GM19099 (cell line): ENCODE data around the gene STPG3.
A peak's percentile ranks its signal among the peaks of the same experiment; 100 is the strongest.

ENCODE experiments used
- POLR2A ChIP-seq: IDR thresholded peaks from 3 replicates; pipeline ENCODE4 v1.6.1; 2011; ENCODE audit warnings: low read depth; ENCODE audit not compliant: insufficient read length; ENCODE audit errors: extremely low read depth

The STPG3 gene

GRCh38 chr9:137218754-137219271, 32.3 kb upstream of the STPG3 start:
- TF ChIP-seq POLR2A, result no peak

DNA sequence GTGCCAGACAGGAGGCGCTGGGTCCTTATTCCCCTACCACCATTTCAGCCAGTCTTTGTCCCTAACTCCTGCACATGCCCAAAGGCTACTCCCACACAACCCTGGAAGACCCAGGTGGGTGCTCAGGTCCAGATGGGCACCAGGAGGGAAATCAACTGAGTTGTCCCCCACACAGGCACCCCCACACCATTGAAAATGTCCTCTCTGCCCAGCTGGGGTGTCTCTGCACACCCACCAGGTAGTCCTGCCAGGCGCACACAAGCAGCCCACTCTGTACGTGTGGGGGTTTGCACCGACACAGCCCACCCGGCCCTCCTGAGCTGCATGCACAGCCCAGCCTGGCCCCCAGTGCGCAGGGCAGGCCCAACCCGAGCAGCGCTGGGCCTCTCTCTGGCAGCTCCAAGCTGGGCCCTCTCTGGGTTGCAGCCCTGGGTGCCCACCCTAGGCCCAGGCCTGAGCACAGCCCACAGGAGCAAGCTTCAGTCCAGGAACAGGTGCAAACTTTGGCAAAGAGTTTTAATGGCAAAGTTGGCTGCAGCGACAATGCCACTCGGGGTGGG, 31.2 kb upstream of the STPG3 start:
- TF ChIP-seq POLR2A, result no peak

GRCh38 chr9:137220317-137221094, 30.6 kb upstream of the STPG3 start:
- TF ChIP-seq POLR2A, result no peak

DNA sequence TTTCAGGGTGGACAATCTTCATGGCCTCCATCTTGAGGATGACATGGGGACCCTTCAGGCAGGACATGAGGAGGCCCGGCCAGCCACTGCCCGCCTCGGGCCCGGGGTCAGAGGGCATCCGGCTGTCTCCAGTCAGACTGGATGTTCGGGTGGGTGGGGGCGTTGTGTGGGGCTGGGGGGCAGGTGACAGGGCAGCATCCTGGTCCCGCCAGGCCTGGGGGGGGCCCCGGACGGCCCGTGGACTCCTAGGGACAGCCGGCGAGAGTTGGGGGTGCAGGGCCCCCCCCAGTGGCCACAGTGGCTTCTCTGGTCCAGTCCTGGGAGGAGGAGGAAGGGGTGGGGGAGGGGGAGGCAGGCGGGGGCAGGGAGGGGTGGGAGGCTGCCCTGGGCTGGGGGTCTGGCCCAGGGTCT, 30.0 kb upstream of the STPG3 start:
- TF ChIP-seq POLR2A, result no peak

DNA sequence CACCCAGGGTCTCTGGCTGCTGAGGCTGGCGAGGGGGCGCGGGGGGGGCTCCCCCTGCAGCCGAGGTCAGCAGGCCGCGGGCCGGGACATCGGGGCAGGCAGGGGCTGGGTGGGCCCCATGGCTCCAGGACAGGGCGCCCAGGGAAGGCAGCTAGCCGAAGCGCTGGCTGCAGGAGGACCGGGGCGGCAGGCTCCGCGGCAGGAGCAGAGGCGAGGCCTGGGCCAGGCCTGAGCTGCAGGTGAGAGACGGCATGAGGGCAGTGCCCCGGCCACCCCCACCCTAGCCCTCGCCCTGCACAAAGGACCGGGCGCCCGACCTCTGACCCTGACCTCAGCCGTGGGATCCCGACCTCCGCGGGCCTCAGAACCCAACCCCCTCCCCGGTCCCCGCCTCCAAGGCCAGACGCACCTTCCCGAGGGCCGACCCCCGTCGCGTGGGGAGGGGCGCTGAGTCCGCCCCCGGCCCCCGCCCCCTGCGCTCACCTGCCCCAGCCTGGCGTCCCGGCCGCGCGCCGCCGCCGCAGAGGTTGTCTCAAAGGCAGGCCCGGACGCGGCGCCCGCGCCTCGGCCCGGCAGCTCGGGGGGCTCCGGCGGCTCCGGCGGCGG, 29.5 kb upstream of the STPG3 start:
- TF ChIP-seq POLR2A, result no peak

GRCh38 chr9:137222190-137223077, 28.7 kb upstream of the STPG3 start, which contains the start of gene RNF208:
RNF208 (minus strand) TSS chr9:137222240; CDS start chr9:137221212, 1,028 bp downstream.
- TF ChIP-seq POLR2A, result no peak

- peak; percentile 86 for TF ChIP-seq POLR2A
Observed at GRCh38 chr9:137223078-137223970, 27.8 kb upstream of the STPG3 start.

GRCh38 chr9:137224830-137225694, 26.0 kb upstream of the STPG3 start, which contains the start of gene CYSRT1:
CYSRT1 (plus strand) TSS chr9:137225174; CDS start chr9:137225622, 448 bp downstream.
- TF ChIP-seq POLR2A, result no peak

DNA sequence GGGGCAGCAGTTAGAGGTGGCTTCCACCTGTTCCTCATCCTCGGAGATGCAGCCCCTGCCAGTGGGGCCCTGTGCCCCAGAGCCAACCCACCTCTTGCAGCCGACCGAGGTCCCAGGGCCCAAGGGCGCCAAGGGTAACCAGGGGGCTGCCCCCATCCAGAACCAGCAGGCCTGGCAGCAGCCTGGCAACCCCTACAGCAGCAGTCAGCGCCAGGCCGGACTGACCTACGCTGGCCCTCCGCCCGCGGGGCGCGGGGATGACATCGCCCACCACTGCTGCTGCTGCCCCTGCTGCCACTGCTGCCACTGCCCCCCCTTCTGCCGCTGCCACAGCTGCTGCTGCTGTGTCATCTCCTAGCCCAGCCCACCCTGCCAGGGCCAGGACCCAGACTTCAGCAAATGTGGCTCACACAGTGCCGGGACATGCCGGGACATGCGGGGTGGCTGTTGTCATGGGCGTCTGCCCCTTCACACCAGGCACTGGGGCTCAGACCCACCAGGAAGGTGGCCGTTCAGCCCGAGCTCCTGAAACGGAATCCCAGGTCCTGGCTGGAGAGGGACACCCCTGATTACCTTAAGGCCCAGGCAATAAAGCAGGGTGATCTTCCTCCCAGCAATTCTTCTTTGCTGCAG, 25.3 kb upstream of the STPG3 start:
- TF ChIP-seq POLR2A, result no peak

DNA sequence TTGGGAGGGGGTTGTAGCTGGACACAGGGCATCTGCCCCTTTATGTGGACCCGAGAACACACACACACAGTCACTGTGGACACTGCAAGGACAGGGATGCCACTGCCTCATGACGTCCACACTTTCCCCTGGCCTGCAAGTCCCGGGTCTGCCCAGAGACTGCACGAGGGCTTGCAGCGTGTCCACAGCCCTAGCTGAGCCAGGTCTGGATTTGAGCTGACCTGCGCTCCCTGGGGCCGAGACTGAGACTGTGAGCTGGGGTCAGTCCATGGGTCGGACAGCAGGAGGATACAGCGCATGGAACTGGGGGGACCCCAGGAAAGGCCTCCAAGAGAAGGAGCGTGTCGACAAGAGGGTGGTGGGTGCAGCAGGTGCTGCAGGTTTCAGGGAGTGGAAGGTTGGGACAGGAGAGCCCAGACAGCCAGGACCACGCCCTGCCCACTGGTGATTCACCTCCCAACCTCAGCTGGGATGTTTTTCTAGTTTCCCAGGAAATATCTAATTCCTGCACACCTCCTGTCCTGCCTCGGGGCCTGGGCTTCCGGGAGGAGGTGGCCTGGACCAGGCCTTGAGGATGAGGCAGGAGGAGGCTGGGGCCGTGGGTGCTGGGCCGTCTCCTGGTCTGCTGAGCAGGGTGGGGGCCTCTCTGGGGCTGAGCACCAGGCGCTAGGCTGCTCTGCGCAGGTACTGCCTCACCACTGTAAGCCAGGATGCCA, 24.6 kb upstream of the STPG3 start:
- TF ChIP-seq POLR2A, result no peak

DNA sequence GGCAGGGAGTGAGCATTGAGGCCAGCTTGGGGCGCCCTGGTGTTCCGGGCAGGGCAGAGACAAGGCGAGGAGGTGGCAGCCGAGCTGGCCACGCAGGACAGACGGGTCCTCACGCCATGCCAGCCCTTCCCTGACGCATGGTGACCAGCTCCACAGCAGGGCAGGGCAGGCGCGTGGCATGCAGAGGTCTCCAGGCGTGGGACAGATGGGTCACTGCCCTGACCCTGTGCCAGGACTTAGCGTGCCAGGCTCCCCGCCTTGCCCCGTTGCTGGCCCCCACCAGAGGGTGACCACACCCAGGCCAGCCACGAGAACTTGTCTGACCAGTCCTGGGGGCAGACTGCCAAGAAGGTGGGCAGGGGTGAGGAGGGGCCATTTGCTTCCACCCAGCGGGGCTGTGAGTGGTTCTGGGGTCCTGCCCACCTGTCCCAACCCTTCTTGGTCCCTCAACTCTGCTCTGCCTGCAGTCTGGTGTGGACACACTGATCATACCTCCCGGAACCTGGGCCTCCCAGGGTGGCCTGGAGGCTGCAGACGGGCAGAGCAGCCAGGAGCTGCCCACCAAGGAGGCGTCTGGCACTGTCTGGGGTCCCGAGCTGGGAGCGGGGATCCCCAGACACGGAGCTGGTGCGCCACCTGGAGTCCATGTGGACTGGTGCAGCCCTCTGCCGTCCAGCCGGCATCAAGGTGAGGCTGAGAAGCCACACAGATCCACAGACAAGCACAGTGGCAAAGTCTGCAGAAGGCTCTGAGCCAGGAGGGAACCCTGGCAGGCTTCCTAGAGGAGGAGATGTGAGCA, 23.8 kb upstream of the STPG3 start, which contains the start of gene RNF224:
Gene RNF224, plus strand, starts transcription at position 449 of the 799 bp plus-strand sequence. CDS start 834 bp downstream, outside the sequence.
- no peak for TF ChIP-seq POLR2A
